Ovary (tissue), 9 donors: ENCODE results near the gene SH3TC2. TPM values are rescaled to one million over a fixed set of nuclear protein-coding genes. Genes with fewer than 3 reads are reported as not detected.

Experiments
- DNase-seq, 5 donors: peaks; one replicate each; pipeline ENCODE4 v3.0.0-alpha.2; 2019 to 2020
- H3K27ac ChIP-seq, 2 donors: fragments of 200-600 bp; one replicate each; pipeline versions ENCODE4 v1.5.1 to v1.8.0; 2019 to 2022
- H3K27me3 ChIP-seq: fragments of 200-600 bp; one replicate; pipeline ENCODE4 v1.8.0; 2022
- H3K36me3 ChIP-seq: fragments of 200-600 bp; sonication (generic); one replicate; pipeline ENCODE4 v1.5.1; 2019
- H3K4me1 ChIP-seq: one replicate; pipeline ENCODE4 v1.8.1; 2013; ENCODE audit warnings: mild to moderate bottlenecking, moderate library complexity; ENCODE audit not compliant: insufficient read depth
- H3K4me3 ChIP-seq: fragments of 200-600 bp; sonication (generic); one replicate; pipeline ENCODE4 v1.5.1; 2017
- H3K9me3 ChIP-seq, 2 donors: fragments of 200-600 bp in 1 of 2; sonication (generic) in 1 of 2; one replicate each; pipeline versions ENCODE4 v1.5.1 to v1.8.1; 2013 to 2019; ENCODE audit warnings: mild to moderate bottlenecking in 1 of 2, moderate library complexity in 1 of 2
- CTCF ChIP-seq, 3 donors: fragments of 450-650 bp in 2 of 3; fragments of 200-600 bp in 1 of 3; IDR thresholded peaks; one replicate each; pipeline versions ENCODE4 v1.5.1 to v1.8.0; 2016 to 2022; ENCODE audit warnings: antibody characterized with exemption in 3 of 3, mild to moderate bottlenecking in 1 of 3
- EP300 ChIP-seq: sonication (generic); formaldehyde crosslinking; IDR thresholded peaks from one replicate; pipeline ENCODE4 v1.6.1; 2017; ENCODE audit warnings: antibody characterized with exemption
- POLR2A ChIP-seq: fragments of 450-650 bp; IDR thresholded peaks from one replicate; pipeline ENCODE4 v1.6.1; 2017; ENCODE audit warnings: antibody characterized with exemption, mild to moderate bottlenecking, moderate library complexity
- WGBS, 3 donors: extraction: QIAGEN DNeasy Blood & Tissue Kit in 1 of 3; methylation state at CpG; one replicate each; pipeline versions ENCODE4 v1.1.5 to v1.1.7; 2013 to 2017; 5-methylcytosine and 5-hydroxymethylcytosine counted together
- intact Hi-C, 4 donors: fragments of 100-400 bp; cut with DNase I; formaldehyde crosslinking; loops; one replicate each; pipeline versions ENCODE4 v1.11.0 to v1.15.1; 2022 to 2023
- polyA plus RNA-seq, 2 donors: library from polyadenylated mRNA; stranded (reverse); fragments of 200-250 nt in 1 of 2; fragments of 350-450 nt in 1 of 2; fragmentation: Illumina TruSeq in 1 of 2; extraction: RNeasy Lipid Tissue Mini Kit (QIAGEN cat#74804) in 1 of 2; gene quantifications; one replicate each; pipeline ENCODE4 v1.2.3, GENCODE V29; 2013 to 2014
- total RNA-seq, 7 donors: library from RNA; depleted of rRNA in 2 of 7; stranded (reverse); fragments of >200 nt in 2 of 7; fragmentation: NEBNext Ultra II Directional in 3 of 7; extraction: Animal tissue kit (Norgen Biotek cat#: 25700) in 3 of 7; gene quantifications; one replicate each; pipeline versions ENCODE4 v1.1.0 to v1.2.4, GENCODE V29; 2016 to 2023
- donor health status: DM: no; HTN: no; CAD: no; lungs with moderate emphysema.
- donor health status: DM: no; HTN: no; CAD: no.
- donor health status: Bipolar disorder and iron deficiency.
- donor health status: DM: yes; HTN: yes; CAD: no.
- donor health status: DM: no; HTN: no; CAD: no.
- donor health status: DM: yes; HTN: yes; CAD: no.

The SH3TC2 gene
- total and polyA plus RNA-seq, 9 donors = 0.18 to 0.80 (median 0.59) TPM

GRCh38 chr5:149048811-149049210, 14.1 kb downstream of the SH3TC2 start:
- Histone ChIP-seq H3K27ac (no peak overlapping the region), H3K36me3 (no peaks in the 10 kb centered on the region), H3K4me1 (no peaks in the 10 kb centered on the region), H3K27me3 (no peaks in the 10 kb centered on the region), H3K4me3 (no peak overlapping the region), H3K9me3 (no peaks in the 10 kb centered on the region)
- TF ChIP-seq POLR2A = no peak
- TF ChIP-seq CTCF (IDR thresholded peaks at IDR 0.05) = no peak
- no peak for TF ChIP-seq EP300
- intact Hi-C loops = no loop called here
- 72 to 74% (median 72%) methylated on average over 4 of the region's 4 CpGs for WGBS, 3 donors
- no peak for DNase-seq

DNA sequence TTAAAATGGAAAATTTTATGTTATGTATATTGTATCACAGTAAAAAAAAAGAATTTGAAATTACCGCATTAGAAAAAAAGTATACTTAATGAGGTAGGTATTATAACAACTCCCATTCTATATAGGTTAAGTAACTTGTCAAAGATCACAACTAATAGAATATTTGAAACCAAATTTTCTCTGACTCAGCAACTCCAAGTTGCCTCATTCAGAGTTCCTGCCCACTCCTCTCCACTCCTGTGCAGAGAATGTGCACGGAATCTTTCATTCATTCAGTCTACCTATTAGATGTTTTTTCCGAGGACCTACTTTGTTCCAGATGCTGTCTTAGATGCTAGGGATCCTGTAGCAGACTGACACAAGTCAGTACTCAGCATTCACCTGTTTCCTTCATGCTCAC, 15.4 kb downstream of the SH3TC2 start:
- Histone ChIP-seq H3K36me3 (no peaks in the 10 kb centered on the region), H3K4me3 (no peak overlapping the region), H3K4me1 (no peaks in the 10 kb centered on the region), H3K27me3 (no peaks in the 10 kb centered on the region), H3K9me3 (no peaks in the 10 kb centered on the region), H3K27ac (no peak overlapping the region)
- intact Hi-C loops = no loop called here
- DNase-seq = no peak
- WGBS, 3 donors = 82 to 86% (median 85%) methylated on average over 3 of the region's 3 CpGs
- no peak for TF ChIP-seq CTCF (IDR thresholded peaks at IDR 0.05)
- TF ChIP-seq POLR2A = no peak
- TF ChIP-seq EP300 = no peak

DNA sequence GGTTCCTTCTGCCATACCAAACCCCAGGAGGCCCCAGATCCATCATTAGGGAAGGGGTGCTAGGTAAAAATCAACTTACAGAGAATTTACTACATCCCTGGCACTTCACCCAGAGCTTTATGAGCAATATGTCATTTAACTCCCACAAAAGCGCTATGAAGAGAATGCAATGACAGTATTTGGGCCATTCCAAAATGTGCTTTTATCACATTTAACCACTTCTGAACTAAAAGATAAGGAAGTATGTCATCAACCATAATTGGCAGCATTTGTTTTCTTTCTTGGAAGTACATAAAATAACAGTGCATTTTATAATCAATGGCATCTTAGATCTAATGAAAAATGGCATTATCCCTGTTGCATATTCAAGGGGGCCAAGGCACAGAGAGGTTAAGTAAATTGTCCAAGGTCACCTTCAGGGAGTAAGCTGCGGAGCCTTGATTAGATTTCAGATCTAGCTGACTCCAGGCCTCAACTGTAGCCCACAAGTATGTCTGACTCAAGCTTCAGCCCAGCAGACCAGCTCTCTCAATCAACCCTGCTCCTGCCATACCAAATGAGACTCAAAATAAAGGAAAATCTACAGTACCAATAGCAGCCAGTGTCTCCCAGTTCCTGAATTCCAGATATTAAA, 16.5 kb downstream of the SH3TC2 start:
- H3K27me3 ChIP-seq = no peaks in the 10 kb centered on the region
- H3K4me3 ChIP-seq = no peak overlapping the region
- no peaks in the 10 kb centered on the region for H3K9me3 ChIP-seq
- no peaks in the 10 kb centered on the region for H3K36me3 ChIP-seq
- intact Hi-C loops = no loop called here
- no peak overlapping the region for H3K27ac ChIP-seq
- TF ChIP-seq EP300 (no peak), POLR2A (no peak), CTCF (IDR thresholded peaks at IDR 0.05) (no peak)
- DNase-seq = no peak
- H3K4me1 ChIP-seq = no peaks in the 10 kb centered on the region
- WGBS, 3 donors = 52 to 72% (median 58%) methylated on average over 2 of the region's 2 CpGs

GRCh38 chr5:149045089-149045460, 17.8 kb downstream of the SH3TC2 start:
- no peaks in the 10 kb centered on the region for H3K9me3 ChIP-seq
- no peak for DNase-seq
- intact Hi-C loops = no loop called here
- H3K36me3 ChIP-seq = no peaks in the 10 kb centered on the region
- no peak overlapping the region for H3K4me3 ChIP-seq
- no peak for TF ChIP-seq EP300
- TF ChIP-seq POLR2A = no peak
- no peak for TF ChIP-seq CTCF (IDR thresholded peaks at IDR 0.05)
- H3K27ac ChIP-seq = no peak overlapping the region
- no peaks in the 10 kb centered on the region for H3K4me1 ChIP-seq
- H3K27me3 ChIP-seq = no peaks in the 10 kb centered on the region
